ENCODE data around the gene STEAP4. TPM values are rescaled to one million over a fixed set of nuclear protein-coding genes. Genes with fewer than 3 reads are reported as not detected.

Gene STEAP4
- total RNA-seq, 1 experiment from 2014 or later, result not detected

- Mint-ChIP-seq H3K27me3 (ENCODE audit: low read depth) (no peaks in the 10 kb centered on the region), H3K4me3 (no peak overlapping the region), H3K27ac (no peak overlapping the region), H3K36me3 (ENCODE audit: insufficient read depth in 1 of 3, low read depth in 3 of 3) (no peaks in the 10 kb centered on the region), H3K4me1 (peaks cover 20 to 23% of the 10 kb centered on the region in 2 experiments), H3K9me3 (no peaks in the 10 kb centered on the region)
- Histone ChIP-seq H3K4me1 (ENCODE audit: insufficient read depth, low read length) (peaks cover 6% of the 10 kb centered on the region), H3K27me3 (ENCODE audit: insufficient read depth, low read length) (no peaks in the 10 kb centered on the region), H3K23ac (ENCODE audit: insufficient read length, low read depth, low read length) (no peak overlapping the region), H2BK12ac (ENCODE audit: insufficient read length, low read depth, low read length) (no peak overlapping the region), H3K56ac (ENCODE audit: insufficient read length, low read depth, low read length) (no peak overlapping the region), H4K8ac (replicated peaks; ENCODE audit: insufficient read length, low read depth, low read length) (no peak overlapping the region), H3K79me2 (ENCODE audit: insufficient read depth, low read length) (no peaks in the 10 kb centered on the region), H3K4ac (ENCODE audit: low read depth, low read length) (no peak overlapping the region), H2BK5ac (ENCODE audit: insufficient read length, low read length) (no peak overlapping the region), H2AK5ac (ENCODE audit: insufficient read length, low read length) (no peak overlapping the region), H4K91ac (ENCODE audit: insufficient read length, low read depth, low read length) (no peak overlapping the region), H3K9me3 (ENCODE audit: control insufficient read depth, low read depth, low read length) (no peaks in the 10 kb centered on the region), H2BK15ac (ENCODE audit: low read depth, low read length) (no peak overlapping the region), H3K79me1 (ENCODE audit: insufficient read depth, low read depth, low read length, poor library complexity, severe bottlenecking) (no peaks in the 10 kb centered on the region), H3K27ac (ENCODE audit: insufficient read length, low read depth, low read length) (no peak overlapping the region), H3K18ac (ENCODE audit: insufficient read length, low read depth, low read length) (no peak overlapping the region), H3T11ph (ENCODE audit: low read length) (no peak overlapping the region), H2BK120ac (ENCODE audit: low read depth, low read length, poor library complexity, severe bottlenecking) (no peak overlapping the region), H3K4me2 (ENCODE audit: insufficient read depth, insufficient read length, low read length) (no peak overlapping the region), H3K23me2 (ENCODE audit: insufficient read length, low read depth, low read length, poor library complexity, severe bottlenecking) (no peaks in the 10 kb centered on the region), H4K5ac (ENCODE audit: insufficient read length, low read depth, low read length) (no peak overlapping the region), H3K14ac (ENCODE audit: insufficient read depth, low read length) (no peak overlapping the region), H3K9ac (ENCODE audit: extremely low read depth, insufficient read length, low read length) (no peak overlapping the region), H2BK20ac (ENCODE audit: low read depth, low read length, poor library complexity, severe bottlenecking) (no peak overlapping the region), H2AFZ (ENCODE audit: low read length) (no peak overlapping the region), H4K20me1 (ENCODE audit: control insufficient read depth, insufficient read depth, insufficient read length) (no peaks in the 10 kb centered on the region)
- peak; percentile 70 for DNase-seq
- peak; percentile 76 for TF ChIP-seq CTCF (conservative IDR thresholded peaks at IDR 0.05)
- no CpG with 5 or more reads among the region's 15 CpGs for WGBS (ENCODE audit: extremely low coverage, insufficient read length, low lambda C conversion rate)
These were observed 38.5 kb upstream of the STEAP4 start for GRCh38 chr7:88344956-88345832.
